HG03439 (cell line): ENCODE results near the gene PHETA1.
"Not testable (repeated sequence)": the region's sequence is repeated elsewhere in the genome, so short reads cannot be mapped to it uniquely, and the experiment has no call there.

Source experiments
- ATAC-seq: cut with Tn5 transposase; IDR thresholded peaks from one replicate; pipeline ENCODE4 v1.9.1; 2021; ENCODE audit warnings: mild to moderate bottlenecking, moderate library complexity; ENCODE audit not compliant: unreplicated experiment

The PHETA1 gene

GRCh38 chr12:111351026-111351425 lies 17.9 kb downstream of the PHETA1 start:
- no peak for ATAC-seq

GRCh38 chr12:111349748-111350520 lies 19.0 kb downstream of the PHETA1 start:
- ATAC-seq, result no peak

GRCh38 chr12:111349101-111349747 lies 19.7 kb downstream of the PHETA1 start:
- no peak for ATAC-seq

GRCh38 chr12:111347891-111348644 lies 20.8 kb downstream of the PHETA1 start:
- no peak for ATAC-seq

DNA sequence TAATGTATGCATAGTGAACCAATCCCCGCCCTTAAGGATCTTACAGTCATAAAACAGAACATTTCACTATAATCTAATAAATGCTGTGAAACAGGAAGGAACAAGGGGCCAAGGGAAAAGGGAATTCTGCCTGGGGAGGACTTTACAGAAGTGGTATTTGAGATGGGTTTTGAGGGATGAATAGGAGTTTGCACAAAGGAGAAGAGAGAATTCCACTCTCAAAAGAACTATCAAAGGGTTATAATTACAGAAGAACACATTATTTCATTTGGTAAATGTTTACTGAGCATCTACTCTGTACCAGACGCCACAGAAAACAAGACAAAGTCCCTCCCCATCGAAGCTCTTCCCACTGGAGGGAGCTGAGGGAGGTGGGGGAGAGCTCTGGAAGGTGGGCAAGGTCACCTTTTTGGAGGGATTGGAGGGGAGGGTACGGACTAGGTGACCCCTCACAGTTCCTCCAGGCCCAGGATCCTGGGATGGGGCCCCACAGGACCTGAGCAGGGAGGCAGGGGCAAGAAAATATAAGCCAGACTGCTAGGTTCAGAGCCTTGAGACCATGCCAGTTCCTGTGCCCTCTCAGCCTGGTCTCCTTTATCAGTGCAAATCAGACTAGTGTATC lies 24.5 kb downstream of the PHETA1 start:
- no peak for ATAC-seq

GRCh38 chr12:111343181-111343580 lies 25.7 kb downstream of the PHETA1 start:
- ATAC-seq, result no peak

DNA sequence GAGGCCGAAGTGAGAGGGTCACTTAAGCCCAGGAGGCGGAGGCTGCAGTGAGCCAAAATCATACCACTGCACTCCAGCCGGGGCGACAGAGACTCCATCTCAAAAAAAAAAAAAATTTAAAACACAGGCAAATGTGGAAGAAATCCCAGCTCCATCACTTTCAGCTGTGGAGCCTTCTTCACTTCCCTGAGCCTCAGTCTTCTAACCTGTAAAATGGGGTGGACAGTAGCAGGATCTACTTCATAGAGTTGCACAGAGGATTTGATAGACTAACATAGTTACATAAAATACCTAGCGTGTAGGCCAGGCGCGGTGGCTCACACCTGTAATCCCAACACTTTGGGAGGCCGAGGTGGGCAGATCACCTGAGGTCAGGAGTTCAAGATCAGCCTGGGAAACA lies 26.5 kb downstream of the PHETA1 start:
- no peak for ATAC-seq

- ATAC-seq, result no peak
These were observed 27.3 kb downstream of the PHETA1 start for GRCh38 chr12:111341426-111342065.

- ATAC-seq, result not testable (repeated sequence)
These were observed 28.2 kb downstream of the PHETA1 start for GRCh38 chr12:111340680-111341079.

- no peak for ATAC-seq
These were observed 28.7 kb downstream of the PHETA1 start for GRCh38 chr12:111340231-111340630.

GRCh38 chr12:111339321-111339938 lies 29.5 kb downstream of the PHETA1 start:
- no peak for ATAC-seq

DNA sequence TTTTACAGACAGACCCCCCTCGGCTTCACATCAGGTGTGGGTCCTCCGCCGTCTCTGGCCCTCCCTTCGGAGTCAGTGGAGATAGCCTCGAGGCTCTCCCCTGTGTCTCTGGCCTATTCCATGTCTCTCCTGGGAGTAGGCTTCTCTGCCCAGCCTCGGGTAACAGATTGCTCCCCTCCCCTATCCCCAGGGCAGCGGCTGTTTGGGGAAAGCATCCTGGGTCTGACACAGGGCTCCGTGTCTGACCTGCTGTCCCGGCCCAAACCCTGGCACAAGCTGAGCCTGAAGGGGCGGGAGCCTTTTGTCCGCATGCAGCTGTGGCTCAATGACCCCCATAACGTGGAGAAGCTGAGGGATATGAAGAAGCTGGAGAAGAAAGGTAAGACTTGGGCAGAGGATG lies 30.8 kb downstream of the PHETA1 start:
- no peak for ATAC-seq

- ATAC-seq, result no peak
These were observed 31.5 kb downstream of the PHETA1 start for GRCh38 chr12:111337371-111337770.

DNA sequence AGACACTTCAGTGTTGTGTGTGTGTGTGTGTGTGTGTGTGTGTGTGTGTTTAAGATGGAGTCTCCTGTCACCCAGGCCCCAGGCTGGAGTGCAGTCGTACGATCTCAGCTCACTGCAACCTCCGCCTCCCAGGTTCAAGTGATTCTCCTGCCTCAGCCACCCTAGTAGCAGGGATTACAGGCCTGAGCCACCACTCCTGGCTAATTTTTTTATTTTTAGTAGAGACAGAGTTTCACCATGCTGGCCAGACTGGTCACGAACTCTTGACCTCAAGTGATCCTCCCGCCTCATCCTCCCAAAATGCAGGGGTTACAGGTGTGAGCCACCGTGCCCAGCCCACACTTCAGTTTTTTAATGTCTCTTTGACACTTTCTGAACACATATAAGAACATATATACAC lies 32.5 kb downstream of the PHETA1 start:
- not testable (repeated sequence) for ATAC-seq

GRCh38 chr12:111335811-111336210 lies 33.1 kb downstream of the PHETA1 start:
- no peak for ATAC-seq

GRCh38 chr12:111335301-111335700 lies 33.6 kb downstream of the PHETA1 start:
- ATAC-seq, result not testable (repeated sequence)

GRCh38 chr12:111334393-111334915 lies 34.4 kb downstream of the PHETA1 start:
- ATAC-seq, result no peak

DNA sequence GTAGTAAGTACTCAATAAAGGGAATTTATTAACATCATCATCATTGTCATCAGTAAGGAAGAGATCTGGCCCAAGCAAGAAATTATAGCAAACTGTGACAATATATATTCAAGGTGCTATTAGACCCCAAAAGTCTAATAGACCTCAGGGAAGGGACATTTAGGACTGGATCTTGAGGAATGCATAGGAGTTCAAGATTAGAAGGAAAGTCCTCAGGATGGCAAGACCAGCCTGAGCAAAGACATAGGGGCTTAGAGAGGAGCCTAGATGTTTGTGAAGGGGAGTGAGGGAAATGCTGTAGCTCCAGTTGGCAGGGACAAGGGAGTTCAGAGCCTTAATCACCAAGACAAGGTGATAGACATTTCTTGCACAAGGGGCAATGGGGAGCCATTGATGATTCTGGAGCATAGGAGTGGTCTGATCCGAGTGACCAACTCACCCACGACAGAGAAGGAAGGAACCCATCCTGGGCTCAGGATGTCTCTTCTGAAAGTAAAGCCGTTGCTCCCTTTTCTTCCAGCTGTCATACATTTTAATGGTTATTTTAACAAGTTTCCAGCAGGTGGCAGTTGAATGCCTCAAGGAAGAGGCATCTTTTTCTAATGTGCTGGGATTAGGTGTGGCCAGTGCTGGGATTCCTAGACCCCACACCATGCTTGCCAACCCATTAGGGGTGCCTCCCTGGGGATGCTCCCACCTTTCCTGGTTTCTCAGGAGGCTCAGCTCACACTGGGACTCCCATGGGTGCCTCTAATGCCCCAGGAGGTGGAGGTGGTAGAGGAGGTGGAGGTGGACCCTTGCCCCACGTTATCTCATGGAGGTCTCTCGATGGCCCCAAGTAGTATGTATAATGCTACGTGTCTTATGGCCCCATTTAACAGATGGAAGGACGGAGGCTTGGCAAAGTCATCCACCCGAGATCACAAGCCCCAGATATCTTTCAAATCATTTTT lies 37.8 kb downstream of the PHETA1 start:
- ATAC-seq, result no peak

DNA sequence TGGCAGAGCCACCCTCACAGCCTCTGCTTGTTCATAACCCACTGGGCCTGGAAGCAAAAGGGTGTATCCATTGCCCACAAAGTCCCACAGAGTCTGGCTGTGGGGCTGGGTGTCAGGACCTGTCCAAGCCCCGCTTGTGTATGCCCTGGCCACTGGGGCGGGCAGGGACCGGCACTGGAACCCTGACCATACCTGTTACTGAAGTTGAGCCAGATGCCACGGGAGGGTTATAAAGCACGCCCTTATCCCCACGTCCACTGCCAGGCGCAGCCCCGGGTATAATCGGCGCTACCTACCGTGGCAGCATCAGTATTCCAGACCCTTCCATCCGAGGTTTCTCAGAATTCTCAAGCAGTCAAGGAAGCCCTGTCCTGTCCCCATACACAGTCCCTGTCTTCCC lies 40.8 kb downstream of the PHETA1 start:
- no peak for ATAC-seq
